ENCODE data around the gene KCNQ5.

The KCNQ5 gene

DNA sequence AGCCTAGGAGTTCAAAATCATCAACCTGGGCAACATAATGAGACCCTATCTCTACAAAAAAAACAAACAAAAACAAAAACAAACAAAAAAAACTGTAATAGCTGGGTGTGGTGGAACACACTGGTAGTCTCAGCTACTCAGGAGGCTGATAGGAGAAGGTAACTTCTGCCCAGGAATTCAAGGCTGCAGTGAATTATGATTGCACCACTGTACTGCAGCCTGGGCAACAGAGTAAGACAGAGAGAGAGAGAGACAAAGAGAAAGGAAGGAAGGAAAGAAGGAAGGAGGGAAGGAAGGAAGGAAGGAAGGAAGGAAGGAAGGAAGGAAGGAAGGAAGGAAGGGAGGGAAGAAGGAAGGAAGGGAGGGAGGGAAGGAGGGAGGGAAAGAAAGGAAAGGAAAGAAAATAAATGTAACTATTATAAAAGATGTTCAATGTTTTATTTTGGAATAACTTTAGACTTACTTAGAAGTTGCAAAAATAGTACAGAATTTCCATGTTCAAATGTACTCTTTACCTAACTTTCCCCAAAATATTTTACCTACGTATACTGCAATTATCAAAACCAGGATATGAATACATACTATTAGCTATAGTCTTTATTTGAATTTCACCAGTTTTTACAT lies 428.2 kb downstream of the KCNQ5 start:
- Histone ChIP-seq H3K27ac (no peak overlapping the region), H3K36me3 (no peaks in the 10 kb centered on the region), H3K27me3 (ENCODE audit: insufficient read depth, low read depth, severe bottlenecking) (no peaks in the 10 kb centered on the region)

GRCh38 chr6:73050706-73051105 lies 428.8 kb downstream of the KCNQ5 start:
- Histone ChIP-seq H3K27ac (no peak overlapping the region), H3K36me3 (no peaks in the 10 kb centered on the region), H3K27me3 (ENCODE audit: insufficient read depth, low read depth, severe bottlenecking) (no peaks in the 10 kb centered on the region), H3K4me3 (ENCODE audit: low read depth, low read length) (no peak overlapping the region), H3K9me3 (ENCODE audit: severe bottlenecking) (no peaks in the 10 kb centered on the region)
- no peak for DNase-seq
- TF ChIP-seq CTCF (IDR thresholded peaks at IDR 0.05; ENCODE audit: low read depth, low read length): no peak

More for the DNA sequence above, 428.2 kb downstream of the KCNQ5 start:
- H3K4me3 ChIP-seq (ENCODE audit: low read depth, low read length): no peak overlapping the region
- no peak for DNase-seq
- H3K9me3 ChIP-seq (ENCODE audit: severe bottlenecking): no peaks in the 10 kb centered on the region
- TF ChIP-seq CTCF (IDR thresholded peaks at IDR 0.05; ENCODE audit: low read depth, low read length): no peak

DNA sequence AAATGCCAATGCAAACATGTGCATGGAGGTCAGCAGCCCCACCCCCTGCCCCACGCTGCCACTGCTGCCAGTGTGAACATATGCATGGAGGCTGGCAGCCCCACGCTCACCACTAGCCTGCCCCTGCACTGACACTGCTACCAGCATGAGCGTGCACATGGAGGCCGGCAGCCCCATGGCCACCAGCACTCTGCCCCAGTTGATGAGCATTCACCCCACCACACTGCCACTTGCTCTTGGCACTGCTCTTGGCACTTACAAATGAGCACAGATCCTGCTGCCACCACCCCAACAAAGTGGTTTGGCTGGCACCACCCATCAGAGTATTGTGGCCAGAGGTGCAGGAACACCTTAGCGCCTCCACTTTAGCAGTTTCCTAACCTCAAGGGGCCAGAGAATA lies 429.3 kb downstream of the KCNQ5 start:
- Histone ChIP-seq H3K27ac (no peak overlapping the region), H3K9me3 (ENCODE audit: severe bottlenecking) (no peaks in the 10 kb centered on the region), H3K27me3 (ENCODE audit: insufficient read depth, low read depth, severe bottlenecking) (no peaks in the 10 kb centered on the region), H3K4me3 (ENCODE audit: low read depth, low read length) (no peak overlapping the region), H3K36me3 (no peaks in the 10 kb centered on the region)
- DNase-seq: no peak
- TF ChIP-seq CTCF (IDR thresholded peaks at IDR 0.05; ENCODE audit: low read depth, low read length): no peak

DNA sequence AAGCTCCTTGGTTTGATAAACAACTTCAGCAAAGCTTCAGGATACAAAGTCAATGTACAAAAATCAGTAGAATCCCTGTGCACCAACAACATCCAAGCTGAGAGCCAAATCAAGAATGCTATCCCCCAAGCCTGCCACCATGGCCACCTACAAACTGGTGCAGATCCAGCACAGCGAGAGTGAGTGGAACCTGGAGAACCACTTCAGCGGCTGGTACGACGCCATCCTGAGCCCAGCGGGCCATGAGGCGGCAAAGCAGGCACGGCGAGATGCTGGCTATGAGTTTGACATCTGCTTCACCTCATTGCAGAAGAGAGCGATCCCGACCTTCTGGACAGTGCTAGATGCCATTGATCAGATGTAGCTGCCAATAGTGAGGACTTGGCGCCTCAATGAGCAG lies 433.1 kb downstream of the KCNQ5 start:
- TF ChIP-seq CTCF (IDR thresholded peaks at IDR 0.05; ENCODE audit: low read depth, low read length): no peak
- Histone ChIP-seq H3K4me3 (ENCODE audit: low read depth, low read length) (no peak overlapping the region), H3K9me3 (ENCODE audit: severe bottlenecking) (no peaks in the 10 kb centered on the region), H3K27me3 (ENCODE audit: insufficient read depth, low read depth, severe bottlenecking) (no peaks in the 10 kb centered on the region), H3K36me3 (no peaks in the 10 kb centered on the region), H3K27ac (no peak overlapping the region)
- no peak for DNase-seq

DNA sequence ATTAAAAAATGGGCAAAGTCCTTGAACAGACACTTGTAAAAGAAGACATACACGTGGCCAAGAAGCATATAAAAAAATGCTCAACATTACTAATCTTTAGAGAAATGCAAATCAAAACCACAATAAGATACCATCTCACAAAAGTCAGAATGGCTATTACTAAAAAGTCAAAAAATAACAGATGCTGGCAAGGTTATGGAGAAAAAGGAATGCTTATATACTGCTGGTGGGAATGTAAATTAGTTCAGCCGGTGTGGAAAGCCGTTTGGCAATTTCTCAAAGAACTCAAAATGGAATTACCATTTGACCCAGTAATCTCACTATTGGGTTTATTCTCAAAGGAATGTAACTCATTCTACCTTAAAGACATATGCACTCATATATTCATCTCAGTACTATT lies 436.9 kb downstream of the KCNQ5 start:
- no peaks in the 10 kb centered on the region for H3K9me3 ChIP-seq (ENCODE audit: severe bottlenecking)
- TF ChIP-seq CTCF (IDR thresholded peaks at IDR 0.05; ENCODE audit: low read depth, low read length): no peak
- no peak overlapping the region for H3K27ac ChIP-seq
- no peaks in the 10 kb centered on the region for H3K36me3 ChIP-seq
- H3K27me3 ChIP-seq (ENCODE audit: insufficient read depth, low read depth, severe bottlenecking): no peaks in the 10 kb centered on the region
- H3K4me3 ChIP-seq (ENCODE audit: low read depth, low read length): no peak overlapping the region
- no peak for DNase-seq

GRCh38 chr6:73062130-73062529 lies 440.3 kb downstream of the KCNQ5 start:
- Histone ChIP-seq H3K36me3 (no peaks in the 10 kb centered on the region; the same call in 1 of the 2 replicates), H3K4me3 (ENCODE audit: low read depth, low read length) (no peak overlapping the region), H3K9me3 (ENCODE audit: severe bottlenecking) (no peaks in the 10 kb centered on the region), H3K27ac (no peak overlapping the region), H3K27me3 (ENCODE audit: insufficient read depth, low read depth, severe bottlenecking) (no peaks in the 10 kb centered on the region)
- DNase-seq: no peak
- no peak for TF ChIP-seq CTCF (IDR thresholded peaks at IDR 0.05; ENCODE audit: low read depth, low read length)
